ENCODE data around the gene RNF26.

DNA sequence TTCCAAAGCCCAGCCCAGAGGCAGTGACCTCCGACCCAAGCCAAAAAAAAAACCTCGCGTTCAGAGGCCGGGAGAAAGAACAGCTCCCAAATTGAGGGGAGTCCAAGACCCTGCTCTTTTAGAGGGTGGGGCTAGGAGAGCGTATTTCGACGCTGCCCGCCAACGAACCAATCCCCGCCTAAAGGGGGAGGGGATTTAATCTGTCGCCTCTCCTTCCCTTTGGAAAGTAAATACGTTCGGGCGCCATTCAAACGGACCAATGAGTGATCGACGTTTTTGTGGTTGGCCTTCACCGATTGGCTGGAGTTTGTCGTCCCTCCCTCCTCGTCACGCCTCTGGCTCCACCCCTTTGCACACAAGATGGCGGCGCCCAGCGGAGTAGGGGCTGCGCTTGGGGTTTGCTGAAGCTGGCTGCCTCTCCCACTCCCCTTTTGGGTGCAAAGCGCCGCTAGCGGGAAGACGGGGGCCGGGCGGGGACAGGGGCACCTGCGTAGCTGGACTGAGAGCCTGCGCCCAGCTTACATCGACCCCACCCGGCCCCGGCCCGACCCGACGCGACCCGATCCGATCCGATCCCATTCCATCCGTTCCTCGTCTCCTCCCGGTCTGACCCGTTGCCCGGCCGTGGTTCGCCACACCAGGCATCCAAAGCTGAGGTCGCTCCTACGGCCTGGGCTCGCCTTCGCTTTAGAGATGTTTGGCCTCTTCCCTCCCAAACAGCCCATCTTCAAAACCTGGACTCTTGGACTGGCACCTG is at the start of gene RNF26:
- TF ChIP-seq CTCF (IDR thresholded peaks at IDR 0.05 in 2 of 3, conservative IDR thresholded peaks at IDR 0.05 in 1 of 3; ENCODE audit: borderline replicate concordance in 1 of 3, insufficient read depth in 1 of 3, low read depth in 2 of 3, low read length in 2 of 3) = no peak
- TF ChIP-seq CEBPB (IDR thresholded peaks at IDR 0.05; ENCODE audit: low read depth) = no peak
- TF ChIP-seq REST (IDR thresholded peaks at IDR 0.05; ENCODE audit: low read depth) = no peak
- TF ChIP-seq FOSL1 (IDR thresholded peaks at IDR 0.05; ENCODE audit: low read depth) = no peak
- no peak for TF ChIP-seq POLR2A (IDR thresholded peaks at IDR 0.05; ENCODE audit: borderline replicate concordance, extremely low read depth, insufficient read depth, insufficient read length)
- TF ChIP-seq EZH2 (IDR thresholded peaks at IDR 0.05) = no peak
- no peak for TF ChIP-seq JUND (IDR thresholded peaks at IDR 0.05)
- TF ChIP-seq YY1 (IDR thresholded peaks at IDR 0.05; ENCODE audit: extremely low read depth, insufficient replicate concordance, low read depth, low read length) = peak; percentile 98

Measured in HCT116 (cell line).